GM12892 (cell line): ENCODE results near the gene STK40.

ENCODE experiments used
- POLR2A ChIP-seq: IDR thresholded peaks from 2 replicates; pipeline ENCODE4 v1.6.1; 2011; ENCODE audit warnings: low read depth, low read length, control low read depth
- POLR2AphosphoS5 ChIP-seq: IDR thresholded peaks from 2 replicates; pipeline ENCODE4 v1.6.1; 2011; ENCODE audit warnings: low read depth, low read length, control low read depth
- TAF1 ChIP-seq: IDR thresholded peaks from 2 replicates; pipeline ENCODE4 v1.6.1; 2011; ENCODE audit warnings: low read depth, mild to moderate bottlenecking, control low read depth, low read length, borderline replicate concordance

- TF ChIP-seq POLR2A, result no peak
- TF ChIP-seq POLR2AphosphoS5, result no peak
- TF ChIP-seq TAF1, result no peak
Observed at GRCh38 chr1:36380782-36381181, 4.9 kb downstream of the STK40 start.
